Measurements from ENCODE around the gene CCDC157.

CCDC157 gene

DNA sequence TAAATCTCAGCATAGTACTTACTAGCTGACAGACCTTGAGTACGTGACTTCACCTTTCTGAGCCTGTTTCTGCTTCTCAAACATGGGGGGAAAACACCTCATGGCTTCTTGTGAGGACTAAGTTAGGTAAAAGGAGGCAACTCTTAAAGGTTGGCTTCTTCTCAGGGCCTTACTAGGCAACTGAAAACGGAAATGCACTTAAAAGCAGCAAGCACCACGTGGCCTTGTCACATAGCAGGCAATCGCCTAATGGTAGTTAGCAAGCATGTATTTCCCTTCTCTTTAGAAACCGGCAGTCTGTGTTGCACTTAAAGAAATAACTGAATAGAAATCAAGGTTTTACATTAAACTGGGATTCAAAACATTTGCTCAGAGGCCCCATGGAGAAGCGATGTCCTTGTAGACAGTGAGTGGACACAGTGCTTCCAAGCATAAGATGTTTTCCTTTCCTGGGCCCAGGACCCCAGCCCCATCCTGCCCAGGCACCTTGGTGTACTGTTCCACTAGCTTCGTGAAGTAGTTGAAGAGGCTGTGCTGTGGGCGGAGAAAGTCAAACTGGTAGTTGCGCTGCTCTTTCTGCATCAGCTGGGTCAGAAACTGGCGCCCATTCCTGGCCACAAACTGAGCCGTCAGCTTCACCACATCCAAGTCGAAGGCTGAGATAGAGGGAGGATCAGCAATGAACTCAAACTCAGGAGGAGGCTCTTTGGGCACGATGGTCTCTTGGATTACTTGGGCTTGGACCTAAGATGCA, 12.2 kb upstream of the CCDC157 start:
- DNase-seq: no peak
- in situ Hi-C loops (cut with HindIII; ENCODE audit: low pct_ligation_motif_present, low pct_unique_long_range_greater_than_20kb, low sequenced_read_pairs): no loop called here

DNA sequence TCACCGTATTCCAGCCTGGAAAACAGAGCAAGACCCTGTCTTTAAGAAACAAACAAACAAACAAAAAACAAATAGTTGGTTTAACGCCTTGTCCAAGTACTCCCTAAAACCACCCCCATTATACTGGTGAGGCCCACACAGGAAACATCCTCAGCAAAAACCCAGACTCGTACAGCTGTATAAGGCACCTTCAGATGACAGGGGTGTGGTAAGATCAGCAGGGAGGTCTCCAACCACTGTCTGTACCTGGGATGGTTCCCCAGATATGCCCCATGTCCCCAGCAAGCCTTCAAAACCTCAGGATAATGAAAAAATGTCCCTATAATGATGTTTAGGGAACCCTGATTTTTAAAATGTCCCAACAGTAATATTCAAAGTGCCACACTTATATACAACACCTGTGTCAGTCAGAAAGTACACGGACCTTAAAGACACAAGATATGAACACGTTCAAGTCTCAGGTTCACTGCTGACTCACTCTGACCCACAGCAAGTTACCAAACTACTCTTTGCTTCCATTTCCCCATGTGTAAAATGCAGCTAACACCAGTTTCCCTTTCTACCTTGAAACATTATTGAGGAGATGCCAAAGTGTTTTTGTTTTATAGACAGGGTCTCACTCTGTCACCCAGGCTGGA, 9.4 kb upstream of the CCDC157 start:
- no peak for DNase-seq
- in situ Hi-C loops (cut with HindIII; ENCODE audit: low pct_ligation_motif_present, low pct_unique_long_range_greater_than_20kb, low sequenced_read_pairs): no loop called here

- in situ Hi-C loops (cut with HindIII; ENCODE audit: low pct_ligation_motif_present, low pct_unique_long_range_greater_than_20kb, low sequenced_read_pairs): no loop called here
These were observed 8.4 kb upstream of the CCDC157 start for GRCh38 chr22:30348404-30348803.

DNA sequence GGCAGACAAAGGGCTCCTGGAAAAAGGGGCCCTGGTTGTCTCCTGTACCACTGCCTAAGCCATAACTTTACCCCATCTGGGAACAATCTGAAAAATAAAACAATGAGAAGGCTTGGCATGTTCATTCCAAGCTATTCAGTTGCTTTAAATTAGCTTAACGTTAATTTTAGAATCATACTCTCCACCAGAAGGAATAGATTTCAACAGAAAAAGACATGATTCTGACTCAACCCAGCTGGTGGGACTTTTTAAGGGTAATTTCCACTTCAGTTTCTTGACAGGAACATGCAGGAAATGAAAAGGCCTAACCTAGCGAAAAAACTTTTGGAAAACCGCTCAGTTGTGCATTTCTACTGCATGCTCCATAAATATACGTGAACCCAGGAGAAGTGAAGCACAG, 8.0 kb upstream of the CCDC157 start:
- no peak for DNase-seq
- in situ Hi-C loops (cut with HindIII; ENCODE audit: low pct_ligation_motif_present, low pct_unique_long_range_greater_than_20kb, low sequenced_read_pairs): no loop called here

More at GRCh38 chr22:30348404-30348803, 8.4 kb upstream of the CCDC157 start:
- DNase-seq: no peak

- in situ Hi-C loops (cut with HindIII; ENCODE audit: low pct_ligation_motif_present, low pct_unique_long_range_greater_than_20kb, low sequenced_read_pairs): no loop called here
- no peak for DNase-seq
These were observed 5.6 kb upstream of the CCDC157 start for GRCh38 chr22:30351226-30351625.

DNA sequence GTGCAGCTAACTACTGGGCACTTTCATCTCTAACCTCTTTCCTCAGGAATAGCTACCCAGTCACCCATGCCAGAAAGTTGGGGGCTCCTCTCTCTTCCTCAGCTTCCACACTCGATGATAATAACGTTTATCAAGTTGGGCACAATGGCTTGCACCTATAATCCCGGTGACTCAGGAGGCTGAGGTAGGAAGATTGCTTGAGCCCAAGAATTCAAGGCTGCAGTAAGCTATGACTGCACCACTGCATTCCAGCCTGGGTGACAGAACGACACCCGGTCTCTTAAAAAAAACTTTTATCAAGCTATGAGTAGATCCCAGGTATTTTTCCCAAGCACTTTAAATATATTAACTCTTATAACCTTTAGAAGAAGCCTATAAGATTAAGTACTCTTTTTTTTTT, 2.2 kb upstream of the CCDC157 start:
- in situ Hi-C loops (cut with HindIII; ENCODE audit: low pct_ligation_motif_present, low pct_unique_long_range_greater_than_20kb, low sequenced_read_pairs): no loop called here
- no peak for DNase-seq

GRCh38 chr22:30357236-30357570, 396 bp downstream of the CCDC157 start:
- in situ Hi-C loops (cut with HindIII; ENCODE audit: low pct_ligation_motif_present, low pct_unique_long_range_greater_than_20kb, low sequenced_read_pairs): no loop called here
- DNase-seq: no peak

- no peak for DNase-seq
- in situ Hi-C loops (cut with HindIII; ENCODE audit: low pct_ligation_motif_present, low pct_unique_long_range_greater_than_20kb, low sequenced_read_pairs): no loop called here
These were observed 926 bp downstream of the CCDC157 start for GRCh38 chr22:30357650-30358215.

DNA sequence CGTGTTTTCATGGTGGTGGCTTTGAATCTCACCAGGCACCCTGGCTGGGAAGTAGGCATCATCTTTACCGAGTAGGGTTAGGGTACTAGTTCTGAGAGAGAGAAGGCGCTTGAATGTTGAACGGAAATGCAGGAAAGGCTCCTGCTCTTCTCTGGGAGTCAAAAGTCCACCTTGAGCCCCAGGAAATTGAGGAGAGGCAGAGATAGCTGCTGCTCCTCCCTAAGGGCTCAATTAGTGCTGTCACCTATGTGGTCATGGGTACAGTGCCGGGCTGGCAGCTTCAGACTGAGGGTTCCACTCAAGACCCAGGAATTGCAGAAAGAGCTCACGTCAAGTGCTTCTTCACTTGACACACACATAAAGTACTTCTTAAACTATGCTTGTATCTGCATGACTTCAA, 1.7 kb downstream of the CCDC157 start:
- no peak for DNase-seq
- in situ Hi-C loops (cut with HindIII; ENCODE audit: low pct_ligation_motif_present, low pct_unique_long_range_greater_than_20kb, low sequenced_read_pairs): no loop called here

- in situ Hi-C loops (cut with HindIII; ENCODE audit: low pct_ligation_motif_present, low pct_unique_long_range_greater_than_20kb, low sequenced_read_pairs): no loop called here
- no peak for DNase-seq
These were observed 5.3 kb downstream of the CCDC157 start for GRCh38 chr22:30361916-30362650.

GRCh38 chr22:30362651-30363281, 6.0 kb downstream of the CCDC157 start:
- in situ Hi-C loops (cut with HindIII; ENCODE audit: low pct_ligation_motif_present, low pct_unique_long_range_greater_than_20kb, low sequenced_read_pairs): no loop called here
- no peak for DNase-seq

GRCh38 chr22:30365891-30366290, 9.1 kb downstream of the CCDC157 start:
- in situ Hi-C loops (cut with HindIII; ENCODE audit: low pct_ligation_motif_present, low pct_unique_long_range_greater_than_20kb, low sequenced_read_pairs): no loop called here

GRCh38 chr22:30368420-30368819, 11.6 kb downstream of the CCDC157 start:
- DNase-seq: no peak
- in situ Hi-C loops (cut with HindIII; ENCODE audit: low pct_ligation_motif_present, low pct_unique_long_range_greater_than_20kb, low sequenced_read_pairs): no loop called here

More at GRCh38 chr22:30365891-30366290, 9.1 kb downstream of the CCDC157 start:
- DNase-seq: no peak

GRCh38 chr22:30370641-30371230, 13.9 kb downstream of the CCDC157 start:
- in situ Hi-C loops (cut with HindIII; ENCODE audit: low pct_ligation_motif_present, low pct_unique_long_range_greater_than_20kb, low sequenced_read_pairs): no loop called here
- DNase-seq: no peak

- in situ Hi-C loops (cut with HindIII; ENCODE audit: low pct_ligation_motif_present, low pct_unique_long_range_greater_than_20kb, low sequenced_read_pairs): no loop called here
- DNase-seq: no peak
These were observed 14.5 kb downstream of the CCDC157 start for GRCh38 chr22:30371321-30371720.

DNA sequence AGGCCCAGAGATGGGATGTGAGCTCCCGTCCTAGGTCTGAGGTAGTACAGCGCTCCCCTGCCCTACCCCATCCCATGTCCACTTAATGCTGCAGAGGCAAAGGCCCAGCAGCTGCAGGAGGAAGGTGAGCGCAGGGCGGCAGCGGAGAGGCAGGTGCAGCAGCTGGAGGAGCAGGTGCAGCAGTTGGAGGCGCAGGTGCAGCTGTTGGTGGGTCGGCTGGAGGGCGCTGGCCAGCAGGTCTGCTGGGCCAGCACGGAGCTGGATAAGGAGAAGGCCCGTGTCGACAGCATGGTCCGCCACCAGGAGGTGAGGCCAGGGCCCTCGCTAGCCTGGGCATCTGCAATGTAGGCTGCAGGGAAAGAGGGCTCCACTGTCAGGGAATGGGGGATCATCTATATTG, 15.2 kb downstream of the CCDC157 start:
- no peak for DNase-seq
- in situ Hi-C loops (cut with HindIII; ENCODE audit: low pct_ligation_motif_present, low pct_unique_long_range_greater_than_20kb, low sequenced_read_pairs): no loop called here

DNA sequence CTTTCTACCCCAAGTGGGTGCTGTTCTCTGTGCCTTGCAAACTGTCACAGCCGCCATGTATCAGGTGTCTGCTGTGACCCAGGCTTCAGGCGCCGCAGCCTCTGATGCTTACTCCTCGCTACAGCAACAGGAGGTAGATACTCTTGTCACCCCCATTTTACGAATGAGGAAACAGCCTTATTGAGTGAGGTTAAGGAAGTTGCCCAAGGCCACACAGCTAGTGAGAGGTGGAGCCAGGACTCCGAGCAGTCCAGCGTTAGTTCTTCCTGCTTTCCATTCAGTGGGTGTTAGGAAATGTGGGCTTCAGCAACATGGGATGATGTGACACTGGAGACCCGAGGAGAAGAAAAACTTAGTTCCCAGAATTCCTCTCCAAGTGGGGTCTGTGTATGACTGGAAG, 16.1 kb downstream of the CCDC157 start:
- no peak for DNase-seq
- in situ Hi-C loops (cut with HindIII; ENCODE audit: low pct_ligation_motif_present, low pct_unique_long_range_greater_than_20kb, low sequenced_read_pairs): no loop called here

Measured in ACHN (cell line).